GM12801 (cell line): ENCODE measurements around the gene USH1C.

Experiments
- CTCF ChIP-seq: IDR thresholded peaks from one replicate; pipeline ENCODE4 v1.5.1; 2011; ENCODE audit warnings: control low read depth; ENCODE audit not compliant: insufficient read length; ENCODE audit errors: extremely low read depth

USH1C gene

DNA sequence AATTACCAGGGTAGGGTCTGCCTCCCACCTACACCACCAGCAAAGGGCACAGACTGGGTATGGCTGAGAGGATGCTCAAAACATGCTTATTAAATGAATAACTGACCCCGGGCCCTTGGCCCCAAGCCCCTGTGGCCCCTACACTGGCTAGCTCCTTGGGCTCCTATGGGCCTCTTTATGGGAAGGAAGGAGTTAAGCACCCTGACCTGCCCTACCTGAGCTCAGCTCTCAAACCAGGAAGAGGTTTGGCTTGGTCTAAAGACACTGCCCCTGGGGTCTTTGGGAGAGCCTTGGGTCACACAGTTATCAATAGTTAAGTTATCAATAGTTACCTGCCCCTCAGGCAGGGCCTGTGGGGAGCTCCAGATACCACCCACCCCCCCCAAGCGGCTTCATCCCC, 1.2 kb downstream of the USH1C start:
- TF ChIP-seq CTCF, result no peak

DNA sequence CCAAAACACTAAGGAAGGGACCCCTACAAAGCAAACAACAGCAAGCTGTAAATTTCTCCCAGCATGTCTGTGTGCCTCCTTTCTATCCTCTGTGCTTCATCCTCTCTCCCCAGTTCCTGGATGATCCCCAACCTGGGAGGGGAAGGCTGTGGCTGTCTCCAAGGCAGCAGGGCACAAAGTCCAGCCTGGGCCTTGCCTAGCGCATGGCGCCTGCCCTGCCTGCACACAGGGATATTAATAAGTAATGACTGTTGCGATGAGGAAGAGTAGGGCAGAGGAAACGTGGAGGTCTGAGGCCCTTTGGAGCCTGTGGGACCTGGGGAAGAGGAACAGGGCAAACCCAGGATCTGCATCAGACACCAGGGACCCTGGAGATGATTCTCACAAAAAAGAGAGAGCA, 2.0 kb downstream of the USH1C start:
- TF ChIP-seq CTCF, result no peak

- no peak for TF ChIP-seq CTCF
Observed at GRCh38 chr11:17541330-17541885, 2.8 kb downstream of the USH1C start.

GRCh38 chr11:17540807-17541206, 3.4 kb downstream of the USH1C start:
- TF ChIP-seq CTCF, result no peak

GRCh38 chr11:17538731-17539130, 5.5 kb downstream of the USH1C start:
- TF ChIP-seq CTCF, result no peak

DNA sequence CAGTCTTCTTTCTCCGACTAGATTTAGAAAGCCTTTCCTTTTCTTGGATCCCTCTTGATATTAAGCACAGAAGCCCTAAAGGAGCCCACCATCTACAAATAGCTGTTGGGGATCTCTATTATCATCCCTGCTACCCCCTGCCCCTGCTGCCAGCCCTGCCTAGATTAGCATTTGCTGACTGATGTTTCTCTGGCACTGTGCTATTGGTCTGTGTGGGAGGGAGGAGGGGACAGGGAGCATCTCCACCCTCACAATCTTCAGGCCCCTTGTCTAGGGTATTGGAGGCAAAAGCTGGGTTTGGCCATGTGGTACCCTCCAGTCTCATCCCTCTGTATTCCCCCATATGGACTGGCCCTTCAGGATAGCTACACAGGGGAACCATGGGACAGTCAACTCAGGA, 6.2 kb downstream of the USH1C start:
- no peak for TF ChIP-seq CTCF

DNA sequence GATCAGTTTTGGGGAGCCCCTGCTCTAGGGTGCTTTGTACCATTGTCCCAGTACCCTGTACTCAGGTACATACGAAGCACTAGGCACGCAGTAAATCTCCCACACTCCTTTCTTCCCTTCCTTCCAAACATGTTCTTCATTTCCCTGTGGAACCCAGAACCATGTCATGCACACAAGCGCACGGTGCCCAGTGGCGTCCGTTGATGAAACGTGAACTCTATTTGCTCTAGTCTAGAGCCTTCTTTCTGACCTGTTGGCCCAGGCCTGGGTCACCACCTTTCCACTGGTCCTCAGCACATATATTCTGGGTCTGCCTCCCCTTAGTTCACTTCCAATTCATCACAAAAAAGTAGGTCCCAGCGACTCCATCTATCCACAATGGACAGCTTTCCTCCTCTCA, 7.0 kb downstream of the USH1C start:
- no peak for TF ChIP-seq CTCF

DNA sequence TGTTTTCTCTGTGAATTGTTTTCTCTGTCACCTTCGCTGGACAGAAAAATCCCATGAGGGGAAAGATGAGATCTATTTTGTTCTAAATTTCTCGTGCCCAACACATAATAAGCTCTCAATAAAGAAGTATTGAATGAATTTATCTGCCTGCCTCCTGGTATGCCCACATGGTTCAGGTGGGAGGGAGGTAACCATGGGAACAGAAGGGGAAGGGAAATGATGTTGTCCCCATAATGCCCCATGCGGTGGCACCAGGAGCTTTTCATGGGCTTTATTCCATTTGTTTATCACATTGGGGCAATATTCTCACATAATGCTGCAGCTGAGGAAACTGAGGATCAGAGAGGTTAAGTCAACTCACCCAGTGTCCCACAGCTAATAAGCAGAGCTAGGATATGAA, 8.7 kb downstream of the USH1C start:
- no peak for TF ChIP-seq CTCF
